Bronchial epithelial cell (primary cell): ENCODE results near the gene RHEX. TPM values are rescaled to one million over a fixed set of nuclear protein-coding genes. Genes with fewer than 3 reads are reported as not detected.

ENCODE experiments used
- DNase-seq: peaks from one replicate; pipeline ENCODE4 v3.0.0-alpha.2; 2010; ENCODE audit warnings: low read depth
- FAIRE-seq: peaks from 2 replicates; lab custom pipeline; 2011; peaks lifted over from hg19 to GRCh38; lab: Jason Lieb, UNC
- H3K27me3 ChIP-seq: 2 replicates; pipeline ENCODE4 v1.5.1; 2011; ENCODE audit warnings: low read length; ENCODE audit not compliant: control insufficient read depth, insufficient read depth
- H3K36me3 ChIP-seq: 2 replicates; pipeline ENCODE4 v1.5.1; 2011; ENCODE audit warnings: low read length; ENCODE audit not compliant: control insufficient read depth, insufficient read depth
- H3K4me3 ChIP-seq: 2 replicates; pipeline ENCODE4 v1.5.1; 2011; ENCODE audit warnings: mild to moderate bottlenecking, low read depth, low read length, control low read depth
- CTCF ChIP-seq: IDR thresholded peaks from 2 replicates; pipeline ENCODE4 v1.5.1; 2011; ENCODE audit warnings: mild to moderate bottlenecking, moderate library complexity, low read length, control low read depth, inconsistent platforms; ENCODE audit not compliant: insufficient read depth, severe bottlenecking
- total RNA-seq: library from RNA; depleted of rRNA; stranded (reverse); fragments of >200 nt; gene quantifications from 2 replicates; pipeline ENCODE4 v1.2.1, GENCODE V29; 2014

The RHEX gene
- total RNA-seq, 1 donor from 2014 or later: not detected

GRCh38 chr1:206122686-206123085 is 69.7 kb downstream of the RHEX start:
- DNase-seq (no peak), FAIRE-seq (no peak)
- Histone ChIP-seq H3K27me3 (peaks cover 5% of the 10 kb centered on the region), H3K4me3 (no peak overlapping the region), H3K36me3 (no peaks in the 10 kb centered on the region)
- TF ChIP-seq CTCF: no peak

- no peak for DNase-seq
- no peak for TF ChIP-seq CTCF
- no peak overlapping the region for H3K4me3 ChIP-seq
- H3K27me3 ChIP-seq: no peaks in the 10 kb centered on the region
- no peaks in the 10 kb centered on the region for H3K36me3 ChIP-seq
- FAIRE-seq: no peak
These were observed 72.4 kb downstream of the RHEX start for GRCh38 chr1:206125346-206125745.

- no peak for FAIRE-seq
These were observed 74.4 kb downstream of the RHEX start for GRCh38 chr1:206127336-206127735.

GRCh38 chr1:206128196-206128595 is 75.2 kb downstream of the RHEX start:
- no peaks in the 10 kb centered on the region for H3K27me3 ChIP-seq
- H3K4me3 ChIP-seq: no peak overlapping the region
- FAIRE-seq (no peak), DNase-seq (peak; percentile 41)
- no peak for TF ChIP-seq CTCF
- no peaks in the 10 kb centered on the region for H3K36me3 ChIP-seq

More at GRCh38 chr1:206127336-206127735, 74.4 kb downstream of the RHEX start:
- no peak for TF ChIP-seq CTCF
- no peaks in the 10 kb centered on the region for H3K27me3 ChIP-seq
- no peaks in the 10 kb centered on the region for H3K36me3 ChIP-seq
- no peak overlapping the region for H3K4me3 ChIP-seq
- no peak for DNase-seq

GRCh38 chr1:206131037-206131436 is 78.1 kb downstream of the RHEX start:
- DNase-seq: no peak
- peaks cover 1% of the 10 kb centered on the region for H3K27me3 ChIP-seq
- no peaks in the 10 kb centered on the region for H3K36me3 ChIP-seq
- no peak for TF ChIP-seq CTCF
- no peak for FAIRE-seq
- H3K4me3 ChIP-seq: no peak overlapping the region

- no peak for TF ChIP-seq CTCF
- DNase-seq (no peak), FAIRE-seq (no peak)
- Histone ChIP-seq H3K4me3 (no peak overlapping the region), H3K27me3 (peaks cover 1% of the 10 kb centered on the region), H3K36me3 (no peaks in the 10 kb centered on the region)
These were observed 80.9 kb downstream of the RHEX start for GRCh38 chr1:206133751-206134415.
